Smooth muscle cell (in vitro differentiated cells): ENCODE measurements around the gene ANTXRL. TPM values are rescaled to one million over a fixed set of nuclear protein-coding genes. Genes with fewer than 3 reads are reported as not detected.

Source experiments
- DNase-seq: peaks from one replicate; lab custom pipeline; 2025; ENCODE audit not compliant: unreplicated experiment; lab: John Stamatoyannopoulos, UW
- H2AFZ ChIP-seq: fragments of 200-600 bp; sonication (generic); 2 replicates; pipeline ENCODE4 v1.6.0; 2016; ENCODE audit warnings: antibody characterized with exemption, low read depth, mild to moderate bottlenecking
- H3F3A ChIP-seq: fragments of 200-600 bp; sonication (generic); 2 replicates; pipeline ENCODE4 v1.6.0; 2017; ENCODE audit warnings: antibody characterized with exemption, low read depth
- H3K27ac ChIP-seq: fragments of 200-600 bp; sonication (generic); 2 replicates; pipeline ENCODE4 v1.5.1; 2016; ENCODE audit warnings: low read depth, mild to moderate bottlenecking
- H3K27me3 ChIP-seq: fragments of 200-600 bp; sonication (generic); 2 replicates; pipeline ENCODE4 v1.6.1; 2016; ENCODE audit warnings: low read depth, mild to moderate bottlenecking
- H3K36me3 ChIP-seq: fragments of 200-600 bp; sonication (generic); 2 replicates; pipeline ENCODE4 v1.5.1; 2016; ENCODE audit warnings: low read depth
- H3K4me1 ChIP-seq: fragments of 200-600 bp; sonication (generic); 2 replicates; pipeline ENCODE4 v1.5.1; 2016; ENCODE audit warnings: low read depth
- H3K4me2 ChIP-seq: fragments of 200-600 bp; sonication (generic); 2 replicates; pipeline ENCODE4 v1.6.0; 2016; ENCODE audit warnings: mild to moderate bottlenecking
- H3K4me3 ChIP-seq: fragments of 200-600 bp; sonication (generic); 2 replicates; pipeline ENCODE4 v1.5.1; 2016; ENCODE audit warnings: mild to moderate bottlenecking
- H3K79me2 ChIP-seq: fragments of 200-600 bp; sonication (generic); 2 replicates; pipeline ENCODE4 v1.6.0; 2016; ENCODE audit warnings: low read depth, mild to moderate bottlenecking
- H3K9ac ChIP-seq: fragments of 200-600 bp; sonication (generic); 2 replicates; pipeline ENCODE4 v1.6.0; 2016; ENCODE audit warnings: low read depth
- H3K9me3 ChIP-seq: fragments of 200-600 bp; sonication (generic); replicated peaks from 2 replicates; pipeline ENCODE4 v1.5.1; 2016; ENCODE audit warnings: low read depth
- H4K20me1 ChIP-seq: fragments of 200-600 bp; sonication (generic); 2 replicates; pipeline ENCODE4 v1.6.0; 2016; ENCODE audit warnings: low read depth
- WGBS: methylation state at CpG from one replicate; pipeline ENCODE4 v1.1.7; 2016; ENCODE audit warnings: low lambda C conversion rate; 5-methylcytosine and 5-hydroxymethylcytosine counted together
- polyA plus RNA-seq: library from polyadenylated mRNA; unstranded; fragments of >200 nt; fragmentation: Nextera tagmentation; extraction: Ambion mirVana; gene quantifications from 2 replicates; pipeline ENCODE4 v1.2.1, GENCODE V29; 2016
- total RNA-seq: library from RNA; depleted of rRNA; stranded (reverse); fragments of >200 nt; gene quantifications from 2 replicates; pipeline ENCODE4 v1.2.3, GENCODE V29; 2014
- TF ChIP-seq, protein P1 (sequence below): fragments of 200-600 bp; sonication (generic); IDR thresholded peaks from 2 replicates; pipeline ENCODE4 v1.5.1; 2017; ENCODE audit warnings: borderline replicate concordance, mild to moderate bottlenecking, antibody characterized with exemption; ENCODE audit not compliant: insufficient read depth, poor library complexity, severe bottlenecking

Gene ANTXRL
- total and polyA plus RNA-seq, 2 experiments from 2014 or later, result not detected

DNA sequence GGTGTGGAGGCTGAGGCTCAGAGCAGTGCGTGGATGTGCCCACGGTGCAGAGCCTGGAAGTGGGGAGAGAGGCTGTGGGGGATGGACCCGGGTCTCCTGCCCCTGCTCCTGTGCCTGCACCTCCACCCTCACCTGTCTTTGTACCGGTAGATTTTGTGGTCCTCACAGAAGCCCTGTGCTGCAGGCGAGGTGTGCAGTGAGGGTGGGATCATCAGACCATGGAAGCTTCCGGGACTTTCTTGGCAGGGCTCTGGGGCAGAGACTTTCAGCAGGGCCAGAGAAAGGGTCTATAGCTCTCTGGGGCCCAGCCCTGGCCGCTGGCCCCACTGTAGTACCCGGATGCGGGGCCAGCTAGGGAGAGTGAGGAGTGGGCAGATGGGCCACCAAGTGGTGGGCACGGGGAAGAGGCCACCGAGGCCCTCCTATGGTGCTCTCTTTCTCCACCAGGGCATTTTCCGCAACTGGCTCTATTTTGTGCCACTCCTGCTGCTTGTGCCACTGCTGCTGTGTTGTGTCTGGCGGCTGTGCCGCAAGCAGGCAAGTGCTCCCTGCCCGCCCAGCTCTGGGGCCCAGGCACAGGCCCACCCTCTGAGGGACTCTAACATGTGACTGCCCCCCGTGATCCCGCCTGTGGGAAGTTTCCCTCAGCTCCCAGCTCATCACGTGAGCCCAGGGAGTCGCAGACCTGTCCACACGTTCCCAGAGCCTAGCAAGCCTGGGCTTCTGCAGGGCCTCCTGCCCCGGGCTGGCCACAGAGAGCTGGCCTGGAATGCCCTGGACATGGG is 22.1 kb downstream of the ANTXRL start:
- no peaks in the 10 kb centered on the region for H3K27me3 ChIP-seq
- DNase-seq, result no peak
- H3K27ac ChIP-seq, result no peak overlapping the region
- no peaks in the 10 kb centered on the region for H3K9me3 ChIP-seq
- H3K9ac ChIP-seq, result no peak overlapping the region
- H3F3A ChIP-seq, result no peaks in the 10 kb centered on the region
- no peak overlapping the region for H3K4me3 ChIP-seq
- no peaks in the 10 kb centered on the region for H4K20me1 ChIP-seq
- no peaks in the 10 kb centered on the region for H3K79me2 ChIP-seq
- TF ChIP-seq, protein P1, sequence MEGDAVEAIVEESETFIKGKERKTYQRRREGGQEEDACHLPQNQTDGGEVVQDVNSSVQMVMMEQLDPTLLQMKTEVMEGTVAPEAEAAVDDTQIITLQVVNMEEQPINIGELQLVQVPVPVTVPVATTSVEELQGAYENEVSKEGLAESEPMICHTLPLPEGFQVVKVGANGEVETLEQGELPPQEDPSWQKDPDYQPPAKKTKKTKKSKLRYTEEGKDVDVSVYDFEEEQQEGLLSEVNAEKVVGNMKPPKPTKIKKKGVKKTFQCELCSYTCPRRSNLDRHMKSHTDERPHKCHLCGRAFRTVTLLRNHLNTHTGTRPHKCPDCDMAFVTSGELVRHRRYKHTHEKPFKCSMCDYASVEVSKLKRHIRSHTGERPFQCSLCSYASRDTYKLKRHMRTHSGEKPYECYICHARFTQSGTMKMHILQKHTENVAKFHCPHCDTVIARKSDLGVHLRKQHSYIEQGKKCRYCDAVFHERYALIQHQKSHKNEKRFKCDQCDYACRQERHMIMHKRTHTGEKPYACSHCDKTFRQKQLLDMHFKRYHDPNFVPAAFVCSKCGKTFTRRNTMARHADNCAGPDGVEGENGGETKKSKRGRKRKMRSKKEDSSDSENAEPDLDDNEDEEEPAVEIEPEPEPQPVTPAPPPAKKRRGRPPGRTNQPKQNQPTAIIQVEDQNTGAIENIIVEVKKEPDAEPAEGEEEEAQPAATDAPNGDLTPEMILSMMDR, result no peak
- H3K36me3 ChIP-seq, result no peaks in the 10 kb centered on the region
- H3K4me1 ChIP-seq, result no peaks in the 10 kb centered on the region
- H3K4me2 ChIP-seq, result no peak overlapping the region
- 84% methylated on average over 20 of the region's 21 CpGs for WGBS
- no peak overlapping the region for H2AFZ ChIP-seq

DNA sequence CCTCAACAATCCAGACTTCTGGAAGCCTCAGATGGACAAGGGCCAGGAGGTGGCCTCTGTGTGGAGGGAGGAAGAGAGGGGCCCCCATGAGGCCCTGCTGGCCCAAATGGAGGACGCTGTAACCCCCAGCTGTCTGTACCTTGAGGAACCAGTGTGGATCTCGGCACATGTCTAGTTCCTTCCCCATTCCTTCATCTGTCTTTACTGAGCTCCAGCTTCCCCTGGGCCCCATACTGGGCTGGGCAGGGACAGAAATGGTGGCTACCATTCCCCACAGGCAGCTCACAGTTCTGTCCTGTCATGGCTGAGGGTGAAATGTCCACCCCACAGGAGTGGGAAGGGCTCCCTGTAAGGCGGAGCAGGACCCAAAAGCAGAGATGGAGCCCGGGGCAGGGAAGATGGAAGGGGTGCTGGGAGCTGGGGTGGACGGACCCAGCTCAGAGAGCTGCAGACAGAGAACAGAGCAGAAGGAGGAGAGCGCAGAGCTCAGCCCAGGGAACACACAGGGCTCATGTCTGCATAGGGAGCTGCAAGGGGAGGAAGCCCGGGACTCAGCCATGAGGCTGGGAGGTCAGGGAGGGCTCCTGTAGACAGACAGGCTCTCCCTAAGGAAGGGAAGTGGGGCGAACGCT is 22.8 kb downstream of the ANTXRL start:
- H3K36me3 ChIP-seq, result no peaks in the 10 kb centered on the region
- no peak overlapping the region for H2AFZ ChIP-seq
- peaks cover 2% of the 10 kb centered on the region for H3F3A ChIP-seq
- H3K4me3 ChIP-seq, result no peak overlapping the region
- 93% methylated on average over 9 of the region's 9 CpGs for WGBS
- no peak for DNase-seq
- no peaks in the 10 kb centered on the region for H4K20me1 ChIP-seq
- H3K79me2 ChIP-seq, result no peaks in the 10 kb centered on the region
- peaks cover under 1% of the 10 kb centered on the region for H3K4me1 ChIP-seq
- no peak overlapping the region for H3K27ac ChIP-seq
- TF ChIP-seq, protein P1, result no peak
- no peak overlapping the region for H3K4me2 ChIP-seq
- no peaks in the 10 kb centered on the region for H3K9me3 ChIP-seq
- no peak overlapping the region for H3K9ac ChIP-seq
- H3K27me3 ChIP-seq, result no peaks in the 10 kb centered on the region

DNA sequence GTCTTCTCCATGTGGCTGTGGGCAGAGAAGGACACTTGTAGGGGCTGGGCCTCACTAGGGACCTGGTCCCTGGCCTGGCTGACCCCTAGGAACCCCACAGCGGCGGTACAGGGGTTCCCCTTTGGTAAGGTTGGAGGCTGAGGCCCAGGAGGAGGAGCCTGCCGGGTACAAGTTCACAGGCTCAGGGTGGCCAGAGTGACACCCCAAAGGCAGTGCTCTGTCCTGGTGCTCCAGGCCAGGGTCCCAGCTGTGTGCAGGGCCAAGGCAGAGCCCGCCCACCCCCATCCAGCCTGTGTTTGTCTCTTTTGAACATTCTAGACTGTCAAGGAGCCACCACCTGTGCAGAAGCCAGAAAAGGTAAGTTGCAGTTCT is 23.3 kb downstream of the ANTXRL start:
- no peaks in the 10 kb centered on the region for H3K9me3 ChIP-seq
- no peaks in the 10 kb centered on the region for H4K20me1 ChIP-seq
- H3K27ac ChIP-seq, result no peak overlapping the region
- WGBS, result 94% methylated on average over 4 of the region's 4 CpGs
- H3K4me1 ChIP-seq, result peaks cover 4% of the 10 kb centered on the region
- H3K36me3 ChIP-seq, result no peaks in the 10 kb centered on the region
- H2AFZ ChIP-seq, result no peak overlapping the region
- no peaks in the 10 kb centered on the region for H3K79me2 ChIP-seq
- no peak overlapping the region for H3K4me3 ChIP-seq
- no peak for DNase-seq
- H3K4me2 ChIP-seq, result no peak overlapping the region
- no peak overlapping the region for H3K9ac ChIP-seq
- no peaks in the 10 kb centered on the region for H3K27me3 ChIP-seq
- peaks cover 7% of the 10 kb centered on the region for H3F3A ChIP-seq
- TF ChIP-seq, protein P1, result no peak
